ENCODE measurements around the gene FOXO6. TPM values are rescaled to one million over a fixed set of nuclear protein-coding genes. Genes with fewer than 3 reads are reported as not detected.

Gene FOXO6
- total and polyA plus RNA-seq, 2 of the 13 experiments (the other 11 are each of a cell fraction or from before 2014, with no cell fraction given), result 0.13 TPM; not detected in 1

GRCh38 chr1:41423511-41424191, 62.4 kb downstream of the FOXO6 start (continued):
- TF ChIP-seq ZFP82 (CRISPR knock-in tag; IDR thresholded peaks at IDR 0.05; ENCODE audit: borderline replicate concordance), result no peak
- TF ChIP-seq SMC3 (IDR thresholded peaks at IDR 0.05; ENCODE audit: low read length), result peak; percentile 5; the same call in 1 of the 2 replicates
- TF ChIP-seq RAD21 (CRISPR knock-in tag; IDR thresholded peaks at IDR 0.05), result peak; percentile 43; the same call in 1 of the 2 replicates
- peak; percentile 46 for TF ChIP-seq STAG1 (CRISPR knock-in tag; IDR thresholded peaks at IDR 0.05)
- TF ChIP-seq IKZF4 (CRISPR knock-in tag; IDR thresholded peaks at IDR 0.05; ENCODE audit: borderline replicate concordance, low read depth, not compliant biosample characterization), result no peak
- TF ChIP-seq SRY (CRISPR knock-in tag; IDR thresholded peaks at IDR 0.05), result no peak

GRCh38 chr1:41424581-41425118, 63.4 kb downstream of the FOXO6 start:
- no peak for ATAC-seq
- no TSS peak for BruUV-seq (replicated peaks)

More at GRCh38 chr1:41424581-41425118, 63.4 kb downstream of the FOXO6 start:
- H4K20me1 ChIP-seq (ENCODE audit: insufficient read depth, low read length), result no peaks in the 10 kb centered on the region
- ChIA-PET CTCF (ENCODE audit: low intra/inter-chr PET ratio, low total read pairs) (no interaction called here), POLR2A (no interaction called here)
- intact Hi-C loops (cut with micrococcal nuclease; ENCODE audit: unreplicated experiment) (no loop called here), in situ Hi-C loops (cut with HindIII; ENCODE audit: extremely low pct_ligation_motif_present, low pct_unique_long_range_greater_than_20kb) (no loop called here)
- H3K4me3 ChIP-seq (replicated peaks in 1 of 3; ENCODE audit: insufficient read depth in 1 of 3, low read depth in 2 of 3, low read length in 3 of 3), result no peak overlapping the region
- no peak overlapping the region for H3K9ac ChIP-seq (ENCODE audit: insufficient read depth, low read depth, low read length)
- H3K4me2 ChIP-seq (ENCODE audit: low read depth, low read length), result no peak overlapping the region
- H2AFZ ChIP-seq (ENCODE audit: low read length), result no peak overlapping the region
- no peaks in the 10 kb centered on the region for H3K36me3 ChIP-seq (replicated peaks in 1 of 2; ENCODE audit: control insufficient read depth in 1 of 2, insufficient read depth in 2 of 2, low read length in 2 of 2)
- DNase-seq (ENCODE audit: low spot score) (no peak), FAIRE-seq (peak; percentile 72)
- H3K9me3 ChIP-seq (ENCODE audit: low read length), result no peaks in the 10 kb centered on the region
- no peaks in the 10 kb centered on the region for H3K79me2 ChIP-seq (ENCODE audit: insufficient read depth, low read length)
- H3K27ac ChIP-seq (ENCODE audit: extremely low read length, insufficient read depth, low read length), result no peak overlapping the region
- H3K4me1 ChIP-seq (ENCODE audit: insufficient read depth, low read length), result no peaks in the 10 kb centered on the region
- 79% methylated on average over 4 of the region's 4 CpGs for WGBS (ENCODE audit: low lambda C conversion rate)
- H3K27me3 ChIP-seq (ENCODE audit: control insufficient read depth in 1 of 2, insufficient read depth in 2 of 2, low read length in 2 of 2), result peaks cover 1 to 6% of the 10 kb centered on the region in 2 experiments; a peak in 2 of 5 replicates
- peak; percentile 9; the same call in 1 of the 2 replicates for TF ChIP-seq MNT (IDR thresholded peaks at IDR 0.05)
- 0 out of 2 replicates have a peak, but pooled peaks have one; percentile 9 for TF ChIP-seq ATF7 (IDR thresholded peaks at IDR 0.05)
- TF ChIP-seq ATF7 (CRISPR knock-in tag; IDR thresholded peaks at IDR 0.05), result no peak
- TF ChIP-seq LCORL (IDR thresholded peaks at IDR 0.05), result no peak
- TF ChIP-seq LCORL (CRISPR knock-in tag; IDR thresholded peaks at IDR 0.05), result no peak
- no peak for TF ChIP-seq ELF4 (CRISPR knock-in tag; IDR thresholded peaks at IDR 0.05; ENCODE audit: borderline replicate concordance)
- TF ChIP-seq ZNF646 (CRISPR knock-in tag; IDR thresholded peaks at IDR 0.05), result peak; percentile 62
- TF ChIP-seq FOXC1 (CRISPR knock-in tag; IDR thresholded peaks at IDR 0.05; ENCODE audit: borderline replicate concordance), result no peak
- no peak for TF ChIP-seq ZFP82 (CRISPR knock-in tag; IDR thresholded peaks at IDR 0.05; ENCODE audit: borderline replicate concordance)

All from HepG2 (cell line).